SK-N-SH (cell line): ENCODE measurements around the gene MST1. TPM values are rescaled to one million over a fixed set of nuclear protein-coding genes. Genes with fewer than 3 reads are reported as not detected.

ENCODE experiments used
- CTCF ChIA-PET: fragments of 300-600, 350-600 bp; formaldehyde crosslinking; extraction: SDS; loops from one replicate; lab custom pipeline; 2021; lab: Yijun Ruan, JAX
- POLR2A ChIA-PET: fragments of 350-600 bp; sonication (Branson Sonifier 250); formaldehyde crosslinking; extraction: SDS; loops from one replicate; lab custom pipeline; 2020; ENCODE audit warnings: antibody characterized with exemption, inconsistent platforms; lab: Yijun Ruan, JAX
- DNase-seq: peaks from one replicate; pipeline ENCODE4 v3.0.0; 2012
- H2AFZ ChIP-seq: fragments of 200-600 bp; sonication (generic); 2 replicates; pipeline ENCODE4 v1.8.1; 2016; ENCODE audit warnings: antibody characterized with exemption, mild to moderate bottlenecking, low read depth
- H3F3A ChIP-seq: fragments of 200-600 bp; sonication (generic); replicated peaks from 2 replicates; pipeline ENCODE3; 2016; ENCODE audit warnings: antibody characterized with exemption, mild to moderate bottlenecking; ENCODE audit not compliant: insufficient read depth
- H3K27ac ChIP-seq, 2 experiments: fragments of 200-500 bp in 1 of 2; fragments of 200-600 bp in 1 of 2; sonication (Bioruptor generic) in 1 of 2; sonication (generic), shearing (Covaris generic) in 1 of 2; 2 replicates each; pipeline versions ENCODE4 v1.5.1 to v1.6.1; 2014 to 2016; ENCODE audit warnings: low read depth in 2 of 2, inconsistent platforms in 1 of 2, low read length in 1 of 2, mild to moderate bottlenecking in 1 of 2, mixed read lengths in 1 of 2
- H3K27me3 ChIP-seq: fragments of 200-600 bp; sonication (generic), shearing (Covaris generic); 2 replicates; pipeline ENCODE4 v1.6.1; 2016; ENCODE audit warnings: mixed run types; ENCODE audit not compliant: insufficient read depth
- H3K36me3 ChIP-seq, 2 experiments: fragments of 200-500 bp in 1 of 2; fragments of 200-600 bp in 1 of 2; sonication (Bioruptor generic) in 1 of 2; sonication (generic) in 1 of 2; replicated peaks in 1 of 2; 2 replicates each; pipeline versions ENCODE3 to v1.5.1; 2014 to 2016; ENCODE audit warnings: low read length in 1 of 2, mild to moderate bottlenecking in 1 of 2; ENCODE audit not compliant: insufficient read depth in 2 of 2, control insufficient read depth in 1 of 2
- H3K4me1 ChIP-seq, 2 experiments: fragments of 200-500 bp in 1 of 2; fragments of 200-600 bp in 1 of 2; sonication (Bioruptor generic) in 1 of 2; sonication (generic), shearing (Covaris generic) in 1 of 2; 2 replicates each; pipeline versions ENCODE4 v1.5.1 to v1.6.1; 2014 to 2016; ENCODE audit warnings: low read depth in 1 of 2, low read length in 1 of 2, mixed run types in 1 of 2; ENCODE audit not compliant: insufficient read depth in 2 of 2, control insufficient read depth in 1 of 2
- H3K4me2 ChIP-seq: fragments of 200-600 bp; sonication (generic), shearing (Covaris generic); 2 replicates; pipeline ENCODE4 v1.6.1; 2017; ENCODE audit warnings: mixed run types
- H3K4me3 ChIP-seq, 2 experiments: fragments of 200-500 bp in 1 of 2; fragments of 200-600 bp in 1 of 2; sonication (Bioruptor generic) in 1 of 2; sonication (generic), shearing (Covaris generic) in 1 of 2; 2 replicates each; pipeline versions ENCODE4 v1.5.1 to v1.8.1; 2014 to 2016; ENCODE audit warnings: low read depth in 2 of 2, inconsistent platforms in 1 of 2, low read length in 1 of 2, mild to moderate bottlenecking in 1 of 2, mixed read lengths in 1 of 2, moderate library complexity in 1 of 2
- H3K79me2 ChIP-seq: fragments of 200-600 bp; sonication (generic); 2 replicates; pipeline ENCODE4 v1.8.1; 2017; ENCODE audit warnings: mild to moderate bottlenecking; ENCODE audit not compliant: insufficient read depth
- H3K9ac ChIP-seq: fragments of 200-600 bp; sonication (generic); 2 replicates; pipeline ENCODE4 v1.6.1; 2017; ENCODE audit warnings: mixed run types
- H3K9me2 ChIP-seq: fragments of 200-600 bp; sonication (generic); 2 replicates; pipeline ENCODE4 v1.6.1; 2017; ENCODE audit warnings: mixed run types
- H3K9me3 ChIP-seq: fragments of 200-600 bp; sonication (generic); 2 replicates; pipeline ENCODE4 v1.6.1; 2017; ENCODE audit warnings: mixed run types, mild to moderate bottlenecking, moderate library complexity
- H4K20me1 ChIP-seq: fragments of 200-600 bp; sonication (generic); 2 replicates; pipeline ENCODE4 v1.6.1; 2017; ENCODE audit warnings: mild to moderate bottlenecking, mixed run types; ENCODE audit not compliant: insufficient read depth
- CHD2 ChIP-seq: fragments of 150-350 bp; IDR thresholded peaks from 2 replicates; pipeline ENCODE4 v1.6.1; 2018; ENCODE audit warnings: low read length; ENCODE audit not compliant: partially characterized antibody
- FOSL2 ChIP-seq: IDR thresholded peaks from 2 replicates; pipeline ENCODE4 v1.4.0; 2012; ENCODE audit warnings: low read depth, mild to moderate bottlenecking, moderate library complexity, borderline replicate concordance
- FOXJ3 ChIP-seq: sonication (generic); formaldehyde crosslinking; IDR thresholded peaks from 2 replicates; pipeline ENCODE4 v1.5.1; 2020; ENCODE audit warnings: mild to moderate bottlenecking, missing genetic modification reagents
- MAX ChIP-seq: IDR thresholded peaks from 2 replicates; pipeline ENCODE4 v1.4.0; 2012; ENCODE audit warnings: low read depth
- NRF1 ChIP-seq: IDR thresholded peaks from 2 replicates; pipeline ENCODE4 v1.6.1; 2012; ENCODE audit warnings: low read depth, mild to moderate bottlenecking, low read length
- POLR2AphosphoS5 ChIP-seq: IDR thresholded peaks from 2 replicates; pipeline ENCODE4 v1.6.1; 2012; ENCODE audit warnings: low read depth, low read length
- RCOR1 ChIP-seq: fragments of 150-350 bp; IDR thresholded peaks from 2 replicates; pipeline ENCODE4 v1.6.1; 2017; ENCODE audit warnings: antibody characterized with exemption, low read length
- RFX5 ChIP-seq: IDR thresholded peaks from 2 replicates; pipeline ENCODE4 v1.6.1; 2012; ENCODE audit warnings: mild to moderate bottlenecking, improper control_type of control experiment, low read length
- RXRA ChIP-seq: IDR thresholded peaks from 2 replicates; pipeline ENCODE4 v1.4.0; 2012; ENCODE audit warnings: low read depth, mild to moderate bottlenecking, borderline replicate concordance
- SMC3 ChIP-seq: IDR thresholded peaks from 2 replicates; pipeline ENCODE4 v1.6.1; 2012; ENCODE audit warnings: low read depth, low read length, improper control_type of control experiment
- TAF1 ChIP-seq: IDR thresholded peaks from 2 replicates; pipeline ENCODE4 v1.6.1; 2012; ENCODE audit warnings: low read depth, mild to moderate bottlenecking, low read length, moderate library complexity, borderline replicate concordance
- TCF12 ChIP-seq: IDR thresholded peaks from 2 replicates; pipeline ENCODE4 v1.4.0; 2012
- TEAD4 ChIP-seq: IDR thresholded peaks from 2 replicates; pipeline ENCODE4 v1.4.0; 2012; ENCODE audit warnings: mild to moderate bottlenecking, borderline replicate concordance; ENCODE audit not compliant: insufficient read depth
- USF2 ChIP-seq: fragments of 150-350 bp; IDR thresholded peaks from 2 replicates; pipeline ENCODE4 v1.6.1; 2017; ENCODE audit warnings: antibody characterized with exemption, low read length, low read depth, borderline replicate concordance
- YY1 ChIP-seq: IDR thresholded peaks from 2 replicates; pipeline ENCODE4 v1.4.0; 2012; ENCODE audit warnings: low read depth, mild to moderate bottlenecking
- WGBS: methylation state at CpG from one replicate; pipeline ENCODE4 v1.1.6; 2017; ENCODE audit warnings: low lambda C conversion rate; 5-methylcytosine and 5-hydroxymethylcytosine counted together
- polyA plus RNA-seq, 3 experiments: library from polyadenylated mRNA; depleted of rRNA; stranded (reverse); fragments of >200 nt; gene quantifications; 2 replicates each; pipeline ENCODE4 v1.2.3, GENCODE V29; 2012
- TF ChIP-seq, protein P1 (sequence below): IDR thresholded peaks from 2 replicates; pipeline ENCODE4 v1.4.0; 2012; ENCODE audit warnings: low read depth, borderline replicate concordance
- TF ChIP-seq, protein P2 (sequence below): IDR thresholded peaks from 2 replicates; pipeline ENCODE4; 2012
- TF ChIP-seq, protein P3 (sequence below): IDR thresholded peaks from 2 replicates; pipeline ENCODE4 v1.6.1; 2012; ENCODE audit warnings: mild to moderate bottlenecking, low read depth, low read length, moderate library complexity
- TF ChIP-seq, protein P4 (sequence below): fragments of 200-600 bp; sonication (generic); IDR thresholded peaks from 2 replicates; pipeline ENCODE4 v1.6.1; 2017; ENCODE audit warnings: antibody characterized with exemption, mild to moderate bottlenecking, moderate library complexity

MST1 gene
- polyA plus RNA-seq, 1 of the 3 experiments (the other 2 are of a cell fraction) = 35.1 TPM

DNA sequence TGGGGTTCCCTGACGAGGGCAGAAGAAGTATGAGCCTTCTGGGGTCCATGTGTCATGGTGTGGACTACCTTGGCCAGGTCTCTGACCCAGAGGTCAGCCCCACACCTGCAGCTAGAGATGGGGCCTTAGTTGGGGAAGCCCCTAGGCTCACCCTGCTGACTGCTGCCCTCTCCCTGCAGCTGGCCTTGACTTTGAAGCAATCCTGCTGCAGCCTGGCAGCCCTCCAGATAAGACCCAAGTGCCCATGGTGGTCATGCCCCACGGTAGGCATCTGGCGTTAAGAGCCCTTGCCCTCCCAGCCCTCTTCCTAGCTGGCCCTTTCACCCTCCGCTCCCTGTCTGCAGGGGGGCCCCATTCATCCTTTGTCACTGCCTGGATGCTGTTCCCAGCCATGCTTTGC lies 7.7 kb downstream of the MST1 start:
- WGBS = 100% methylated on average over 1 of the region's 4 CpGs
- TF ChIP-seq RXRA = no peak
- TF ChIP-seq TEAD4 = no peak
- TF ChIP-seq FOSL2 = no peak
- no peak for TF ChIP-seq YY1
- TF ChIP-seq MAX = no peak
- no peak overlapping the region for H3K27ac ChIP-seq
- H3F3A ChIP-seq = no peaks in the 10 kb centered on the region
- no peak for DNase-seq
- POLR2A ChIA-PET = interaction anchor here (0.5 kb wide), 1 partner anchor 147 kb away, joined by 3 read pairs; no protein-coding TSS in a partner anchor
- no peak overlapping the region for H3K4me2 ChIP-seq
- no peak overlapping the region for H3K9ac ChIP-seq
- peaks cover 16 to 72% of the 10 kb centered on the region in 2 experiments for H3K36me3 ChIP-seq
- CTCF ChIA-PET = no interaction called here
- no peaks in the 10 kb centered on the region for H3K9me3 ChIP-seq
- no peaks in the 10 kb centered on the region for H3K27me3 ChIP-seq
- no peaks in the 10 kb centered on the region for H3K9me2 ChIP-seq
- H3K4me1 ChIP-seq = no peaks in the 10 kb centered on the region
- H3K4me3 ChIP-seq = no peak overlapping the region
- H4K20me1 ChIP-seq = no peaks in the 10 kb centered on the region
- H3K79me2 ChIP-seq = no peaks in the 10 kb centered on the region
- H2AFZ ChIP-seq = no peak overlapping the region

- H2AFZ ChIP-seq = no peak overlapping the region
- whole genome bisulfite sequencing = 80% methylated on average over 1 of the region's 2 CpGs
- no peaks in the 10 kb centered on the region for H3K9me2 ChIP-seq
- peaks cover under 1% of the 10 kb centered on the region; the same call in 1 of the 2 replicates for H3K79me2 ChIP-seq
- TF ChIP-seq USF2 = no peak
- no peak for TF ChIP-seq CHD2
- TF ChIP-seq, protein P1, sequence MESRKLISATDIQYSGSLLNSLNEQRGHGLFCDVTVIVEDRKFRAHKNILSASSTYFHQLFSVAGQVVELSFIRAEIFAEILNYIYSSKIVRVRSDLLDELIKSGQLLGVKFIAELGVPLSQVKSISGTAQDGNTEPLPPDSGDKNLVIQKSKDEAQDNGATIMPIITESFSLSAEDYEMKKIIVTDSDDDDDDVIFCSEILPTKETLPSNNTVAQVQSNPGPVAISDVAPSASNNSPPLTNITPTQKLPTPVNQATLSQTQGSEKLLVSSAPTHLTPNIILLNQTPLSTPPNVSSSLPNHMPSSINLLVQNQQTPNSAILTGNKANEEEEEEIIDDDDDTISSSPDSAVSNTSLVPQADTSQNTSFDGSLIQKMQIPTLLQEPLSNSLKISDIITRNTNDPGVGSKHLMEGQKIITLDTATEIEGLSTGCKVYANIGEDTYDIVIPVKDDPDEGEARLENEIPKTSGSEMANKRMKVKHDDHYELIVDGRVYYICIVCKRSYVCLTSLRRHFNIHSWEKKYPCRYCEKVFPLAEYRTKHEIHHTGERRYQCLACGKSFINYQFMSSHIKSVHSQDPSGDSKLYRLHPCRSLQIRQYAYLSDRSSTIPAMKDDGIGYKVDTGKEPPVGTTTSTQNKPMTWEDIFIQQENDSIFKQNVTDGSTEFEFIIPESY = no peak
- TF ChIP-seq RCOR1 = no peak
- no peak for TF ChIP-seq RFX5
- TF ChIP-seq SMC3 = no peak
- TF ChIP-seq, protein P2, sequence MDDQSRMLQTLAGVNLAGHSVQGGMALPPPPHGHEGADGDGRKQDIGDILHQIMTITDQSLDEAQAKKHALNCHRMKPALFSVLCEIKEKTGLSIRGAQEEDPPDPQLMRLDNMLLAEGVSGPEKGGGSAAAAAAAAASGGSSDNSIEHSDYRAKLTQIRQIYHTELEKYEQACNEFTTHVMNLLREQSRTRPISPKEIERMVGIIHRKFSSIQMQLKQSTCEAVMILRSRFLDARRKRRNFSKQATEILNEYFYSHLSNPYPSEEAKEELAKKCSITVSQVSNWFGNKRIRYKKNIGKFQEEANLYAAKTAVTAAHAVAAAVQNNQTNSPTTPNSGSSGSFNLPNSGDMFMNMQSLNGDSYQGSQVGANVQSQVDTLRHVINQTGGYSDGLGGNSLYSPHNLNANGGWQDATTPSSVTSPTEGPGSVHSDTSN = no peak
- no peak for TF ChIP-seq NRF1
- TF ChIP-seq, protein P3, sequence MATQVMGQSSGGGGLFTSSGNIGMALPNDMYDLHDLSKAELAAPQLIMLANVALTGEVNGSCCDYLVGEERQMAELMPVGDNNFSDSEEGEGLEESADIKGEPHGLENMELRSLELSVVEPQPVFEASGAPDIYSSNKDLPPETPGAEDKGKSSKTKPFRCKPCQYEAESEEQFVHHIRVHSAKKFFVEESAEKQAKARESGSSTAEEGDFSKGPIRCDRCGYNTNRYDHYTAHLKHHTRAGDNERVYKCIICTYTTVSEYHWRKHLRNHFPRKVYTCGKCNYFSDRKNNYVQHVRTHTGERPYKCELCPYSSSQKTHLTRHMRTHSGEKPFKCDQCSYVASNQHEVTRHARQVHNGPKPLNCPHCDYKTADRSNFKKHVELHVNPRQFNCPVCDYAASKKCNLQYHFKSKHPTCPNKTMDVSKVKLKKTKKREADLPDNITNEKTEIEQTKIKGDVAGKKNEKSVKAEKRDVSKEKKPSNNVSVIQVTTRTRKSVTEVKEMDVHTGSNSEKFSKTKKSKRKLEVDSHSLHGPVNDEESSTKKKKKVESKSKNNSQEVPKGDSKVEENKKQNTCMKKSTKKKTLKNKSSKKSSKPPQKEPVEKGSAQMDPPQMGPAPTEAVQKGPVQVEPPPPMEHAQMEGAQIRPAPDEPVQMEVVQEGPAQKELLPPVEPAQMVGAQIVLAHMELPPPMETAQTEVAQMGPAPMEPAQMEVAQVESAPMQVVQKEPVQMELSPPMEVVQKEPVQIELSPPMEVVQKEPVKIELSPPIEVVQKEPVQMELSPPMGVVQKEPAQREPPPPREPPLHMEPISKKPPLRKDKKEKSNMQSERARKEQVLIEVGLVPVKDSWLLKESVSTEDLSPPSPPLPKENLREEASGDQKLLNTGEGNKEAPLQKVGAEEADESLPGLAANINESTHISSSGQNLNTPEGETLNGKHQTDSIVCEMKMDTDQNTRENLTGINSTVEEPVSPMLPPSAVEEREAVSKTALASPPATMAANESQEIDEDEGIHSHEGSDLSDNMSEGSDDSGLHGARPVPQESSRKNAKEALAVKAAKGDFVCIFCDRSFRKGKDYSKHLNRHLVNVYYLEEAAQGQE = no peak
- TF ChIP-seq, protein P4, sequence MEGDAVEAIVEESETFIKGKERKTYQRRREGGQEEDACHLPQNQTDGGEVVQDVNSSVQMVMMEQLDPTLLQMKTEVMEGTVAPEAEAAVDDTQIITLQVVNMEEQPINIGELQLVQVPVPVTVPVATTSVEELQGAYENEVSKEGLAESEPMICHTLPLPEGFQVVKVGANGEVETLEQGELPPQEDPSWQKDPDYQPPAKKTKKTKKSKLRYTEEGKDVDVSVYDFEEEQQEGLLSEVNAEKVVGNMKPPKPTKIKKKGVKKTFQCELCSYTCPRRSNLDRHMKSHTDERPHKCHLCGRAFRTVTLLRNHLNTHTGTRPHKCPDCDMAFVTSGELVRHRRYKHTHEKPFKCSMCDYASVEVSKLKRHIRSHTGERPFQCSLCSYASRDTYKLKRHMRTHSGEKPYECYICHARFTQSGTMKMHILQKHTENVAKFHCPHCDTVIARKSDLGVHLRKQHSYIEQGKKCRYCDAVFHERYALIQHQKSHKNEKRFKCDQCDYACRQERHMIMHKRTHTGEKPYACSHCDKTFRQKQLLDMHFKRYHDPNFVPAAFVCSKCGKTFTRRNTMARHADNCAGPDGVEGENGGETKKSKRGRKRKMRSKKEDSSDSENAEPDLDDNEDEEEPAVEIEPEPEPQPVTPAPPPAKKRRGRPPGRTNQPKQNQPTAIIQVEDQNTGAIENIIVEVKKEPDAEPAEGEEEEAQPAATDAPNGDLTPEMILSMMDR = no peak
- TF ChIP-seq FOXJ3 = no peak
- no peak for TF ChIP-seq TAF1
- TF ChIP-seq POLR2AphosphoS5 = no peak
- no peak for TF ChIP-seq TCF12
- POLR2A ChIA-PET = interaction anchor here (0.5 kb wide), 1 partner anchor 146 kb away, joined by 3 read pairs; no protein-coding TSS in a partner anchor
- CTCF ChIA-PET = interaction anchor here (1.4 kb wide), 1 partner anchor 10 kb away, joined by 6 read pairs; no protein-coding TSS in a partner anchor
- no peaks in the 10 kb centered on the region for H4K20me1 ChIP-seq
- H3K9ac ChIP-seq = no peak overlapping the region
- DNase-seq = no peak
- no peak overlapping the region for H3K27ac ChIP-seq
- H3K27me3 ChIP-seq = no peaks in the 10 kb centered on the region
- no peaks in the 10 kb centered on the region for H3K9me3 ChIP-seq
- no peaks in the 10 kb centered on the region for H3K4me1 ChIP-seq
- H3K4me3 ChIP-seq = no peak overlapping the region
- peaks cover 19 to 76% of the 10 kb centered on the region in 2 experiments for H3K36me3 ChIP-seq
- H3K4me2 ChIP-seq = no peak overlapping the region
- no peaks in the 10 kb centered on the region for H3F3A ChIP-seq
Measured at GRCh38 chr3:49681232-49681522, 8.1 kb downstream of the MST1 start.
